Prostate gland (tissue), 2 donors: ENCODE measurements around the gene CTRB1.

ENCODE experiments used
- POLR2A ChIP-seq: fragments of 450-650 bp; IDR thresholded peaks from one replicate; pipeline ENCODE4 v1.6.1; 2016; ENCODE audit warnings: antibody characterized with exemption, mild to moderate bottlenecking
- TF ChIP-seq, protein P1 (sequence below), 4 experiments: fragments of 200-600 bp in 2 of 4; fragments of 450-650 bp in 2 of 4; sonication (generic) in 2 of 4; IDR thresholded peaks; 1 replicate in 3 of 4; 2 replicates in 1 of 4; pipeline ENCODE4 v1.5.1; 2016 to 2019; ENCODE audit warnings: antibody characterized with exemption in 4 of 4, mild to moderate bottlenecking in 2 of 4, moderate library complexity in 2 of 4

- TF ChIP-seq POLR2A: no peak
- TF ChIP-seq, protein P1, sequence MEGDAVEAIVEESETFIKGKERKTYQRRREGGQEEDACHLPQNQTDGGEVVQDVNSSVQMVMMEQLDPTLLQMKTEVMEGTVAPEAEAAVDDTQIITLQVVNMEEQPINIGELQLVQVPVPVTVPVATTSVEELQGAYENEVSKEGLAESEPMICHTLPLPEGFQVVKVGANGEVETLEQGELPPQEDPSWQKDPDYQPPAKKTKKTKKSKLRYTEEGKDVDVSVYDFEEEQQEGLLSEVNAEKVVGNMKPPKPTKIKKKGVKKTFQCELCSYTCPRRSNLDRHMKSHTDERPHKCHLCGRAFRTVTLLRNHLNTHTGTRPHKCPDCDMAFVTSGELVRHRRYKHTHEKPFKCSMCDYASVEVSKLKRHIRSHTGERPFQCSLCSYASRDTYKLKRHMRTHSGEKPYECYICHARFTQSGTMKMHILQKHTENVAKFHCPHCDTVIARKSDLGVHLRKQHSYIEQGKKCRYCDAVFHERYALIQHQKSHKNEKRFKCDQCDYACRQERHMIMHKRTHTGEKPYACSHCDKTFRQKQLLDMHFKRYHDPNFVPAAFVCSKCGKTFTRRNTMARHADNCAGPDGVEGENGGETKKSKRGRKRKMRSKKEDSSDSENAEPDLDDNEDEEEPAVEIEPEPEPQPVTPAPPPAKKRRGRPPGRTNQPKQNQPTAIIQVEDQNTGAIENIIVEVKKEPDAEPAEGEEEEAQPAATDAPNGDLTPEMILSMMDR (IDR thresholded peaks at IDR 0.05): no peak
These were observed 10.5 kb upstream of the CTRB1 start for GRCh38 chr16:75208242-75208825.
